HG03066 (cell line): ENCODE results near the gene TGM1.
"Not testable (repeated sequence)": the region's sequence is repeated elsewhere in the genome, so short reads cannot be mapped to it uniquely, and the experiment has no call there.

ENCODE experiments used
- ATAC-seq: cut with Tn5 transposase; IDR thresholded peaks from one replicate; pipeline ENCODE4 v1.9.1; 2021; ENCODE audit warnings: low read depth; ENCODE audit not compliant: unreplicated experiment

TGM1 gene

DNA sequence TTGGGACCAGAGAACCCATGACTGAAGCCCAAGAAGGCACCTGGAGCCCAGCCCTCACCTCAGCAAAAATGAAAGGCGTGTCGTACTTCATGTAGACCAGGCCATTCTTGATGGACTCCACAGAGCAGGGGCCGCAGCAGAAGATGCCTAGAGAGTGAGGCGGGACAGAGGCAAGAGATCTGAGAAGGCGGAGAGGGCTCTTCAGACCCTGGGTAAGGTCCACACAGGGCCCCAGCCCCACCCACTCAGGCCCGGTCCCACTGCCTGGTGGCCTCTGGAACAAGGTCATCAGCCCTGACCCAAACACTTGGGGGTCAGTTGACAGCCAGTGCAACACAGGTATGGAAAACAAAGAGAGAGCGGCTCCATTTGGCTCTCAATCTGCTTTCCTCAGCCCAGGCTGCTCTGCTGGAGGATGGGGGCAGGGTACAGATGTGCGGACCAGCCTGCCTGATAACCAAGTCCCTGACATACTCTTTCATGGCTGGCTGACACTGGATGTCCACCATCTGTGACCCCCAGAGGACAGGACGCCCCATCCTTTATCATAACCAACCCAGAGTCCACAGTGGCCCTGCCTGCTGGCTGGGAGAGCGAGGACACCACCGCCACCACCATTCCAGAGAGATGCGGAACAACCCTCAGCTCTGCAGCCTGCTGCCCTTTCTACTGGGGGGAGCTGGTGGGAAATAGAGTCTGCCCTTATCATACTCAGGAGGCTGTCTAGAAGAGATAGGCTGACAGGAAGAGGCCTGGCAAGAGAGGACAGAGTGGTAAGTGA, 6.9 kb downstream of the TGM1 start:
- no peak for ATAC-seq

DNA sequence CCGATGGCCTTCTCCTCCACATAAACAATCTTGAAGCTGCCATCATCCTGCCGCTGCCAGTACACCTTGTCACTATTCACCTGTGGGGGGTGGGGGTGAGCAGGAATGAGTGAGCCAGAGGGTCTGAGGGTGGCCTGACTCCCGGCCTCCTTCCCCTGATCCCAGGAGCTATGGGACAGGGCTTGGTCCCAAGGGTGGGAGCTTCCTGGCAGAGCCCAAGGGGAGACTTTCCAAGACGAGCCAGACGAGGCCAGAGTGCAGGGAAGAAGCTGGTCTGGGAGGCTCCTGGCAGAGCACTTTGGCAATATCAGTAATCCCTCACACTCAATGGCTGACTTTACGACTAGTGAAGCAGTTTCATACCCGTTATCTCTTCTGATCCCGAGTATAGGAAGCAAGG, 7.5 kb downstream of the TGM1 start:
- ATAC-seq: no peak

- no peak for ATAC-seq
Observed at GRCh38 chr14:24254630-24255392, 8.2 kb downstream of the TGM1 start.

DNA sequence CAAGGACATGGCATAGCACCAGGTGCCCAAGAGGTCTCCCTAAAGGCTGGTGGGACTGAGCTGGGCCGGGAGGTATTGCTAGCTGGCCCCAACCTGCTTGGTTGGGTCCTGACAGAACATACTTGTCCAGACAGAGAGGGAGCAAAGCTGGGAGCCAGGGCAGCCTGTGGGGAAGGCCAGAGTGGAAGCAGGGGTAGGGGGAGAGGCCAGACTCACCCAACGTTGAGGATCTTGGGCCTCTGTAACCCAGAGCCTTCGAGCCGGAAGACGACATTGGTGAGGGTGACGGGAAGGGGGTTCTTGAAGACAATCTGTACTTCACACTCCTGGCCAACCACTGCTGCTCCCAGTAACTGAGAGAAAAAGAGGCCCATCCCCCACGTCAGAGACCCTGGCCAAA, 9.0 kb downstream of the TGM1 start:
- ATAC-seq: no peak

DNA sequence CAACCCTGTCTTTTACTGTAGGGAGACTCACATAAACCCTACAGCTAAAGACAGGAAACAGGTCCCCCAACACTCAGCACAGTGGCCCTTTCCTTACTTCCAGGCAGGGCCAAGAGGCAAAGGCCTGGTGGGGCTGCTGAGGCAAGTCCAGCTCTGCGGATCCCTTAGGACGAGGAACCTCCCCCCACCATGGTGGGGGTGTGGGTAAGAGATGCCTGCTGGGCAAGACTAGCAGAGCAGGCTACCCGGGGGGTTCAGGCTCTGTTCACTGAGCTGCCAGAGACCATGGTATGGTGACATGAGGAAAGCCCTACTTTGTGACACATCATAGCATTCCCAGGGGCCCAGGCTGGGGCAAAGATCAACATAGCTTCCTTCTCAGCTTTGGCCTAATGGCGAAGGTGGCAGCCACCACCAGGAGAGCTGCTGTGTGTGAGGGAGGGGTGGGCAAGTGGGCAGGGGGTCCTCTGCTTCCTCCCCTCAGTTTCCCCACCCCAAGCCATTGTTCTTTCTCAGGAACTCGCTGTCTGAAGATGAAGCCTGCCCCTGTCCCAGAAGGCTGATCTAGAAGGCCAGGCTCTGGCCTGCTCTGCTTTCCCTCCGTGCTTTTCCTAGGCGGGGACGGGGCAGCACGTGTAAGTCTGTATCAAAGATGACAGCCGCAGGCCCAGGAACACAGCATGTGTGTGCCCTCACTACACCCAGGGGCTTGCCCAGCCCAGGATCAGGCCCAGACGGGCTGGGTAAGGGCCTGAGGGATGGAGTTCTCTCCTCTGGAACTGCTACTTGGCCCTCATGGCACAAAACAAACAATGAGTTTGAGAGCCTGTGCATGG, 10.5 kb downstream of the TGM1 start:
- ATAC-seq: no peak

DNA sequence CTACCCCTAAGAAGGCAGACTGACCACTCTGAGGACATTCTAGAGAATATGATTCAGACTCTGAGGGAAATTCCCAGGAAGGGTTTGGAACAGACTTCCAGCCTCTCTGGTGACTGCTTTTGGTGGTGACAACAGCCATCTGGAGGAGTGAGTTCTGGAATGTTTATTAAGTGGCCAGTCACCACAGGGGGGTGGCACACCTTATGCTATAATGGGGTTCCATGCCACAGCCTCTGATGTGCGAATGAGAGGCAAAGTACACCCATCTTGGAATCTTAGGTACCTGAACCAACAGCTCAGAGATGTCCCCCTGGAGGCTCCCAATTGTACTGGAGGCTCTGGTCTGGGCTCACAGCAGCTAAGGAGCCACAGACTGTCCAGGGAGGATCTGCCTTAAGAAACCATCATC, 11.1 kb downstream of the TGM1 start:
- no peak for ATAC-seq

GRCh38 chr14:24250354-24250753, 12.6 kb downstream of the TGM1 start:
- no peak for ATAC-seq

DNA sequence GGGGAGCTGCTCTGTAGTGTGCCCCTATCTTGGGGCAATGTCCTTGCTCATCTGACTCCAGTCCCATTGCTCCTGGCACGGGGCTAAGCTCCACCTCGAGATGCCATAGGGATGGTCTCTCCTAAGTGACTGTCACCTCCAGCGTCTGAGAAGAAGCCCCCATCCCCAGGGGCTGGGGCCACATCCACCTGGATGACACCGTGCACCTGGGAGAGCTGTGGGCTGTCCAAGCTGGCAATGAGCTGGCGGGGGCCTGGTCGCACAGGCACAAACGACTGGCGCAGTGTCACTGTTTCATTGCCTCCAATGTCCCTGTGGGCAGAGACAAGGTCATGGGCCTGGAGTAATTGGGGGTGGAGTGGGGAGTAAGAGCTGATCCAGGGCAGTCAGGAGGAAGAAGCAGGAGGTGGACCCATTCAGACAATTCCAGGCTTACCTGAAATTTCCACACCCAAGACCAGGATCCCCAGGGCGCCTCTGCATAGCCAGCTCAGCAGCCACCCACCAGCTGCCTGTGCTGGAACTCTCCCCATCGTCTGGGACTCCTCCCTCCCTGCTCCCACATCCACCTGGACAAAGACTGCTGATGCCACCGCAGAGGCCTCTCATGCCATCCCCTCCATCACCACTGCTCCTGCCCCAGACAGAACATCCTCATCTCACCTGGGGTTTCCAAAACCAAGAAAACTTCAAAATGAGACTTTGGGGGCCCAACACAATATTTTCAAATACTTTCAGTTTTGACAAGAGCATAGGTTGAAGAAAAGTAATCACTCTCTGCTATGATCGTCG, 13.6 kb downstream of the TGM1 start:
- ATAC-seq: no peak

DNA sequence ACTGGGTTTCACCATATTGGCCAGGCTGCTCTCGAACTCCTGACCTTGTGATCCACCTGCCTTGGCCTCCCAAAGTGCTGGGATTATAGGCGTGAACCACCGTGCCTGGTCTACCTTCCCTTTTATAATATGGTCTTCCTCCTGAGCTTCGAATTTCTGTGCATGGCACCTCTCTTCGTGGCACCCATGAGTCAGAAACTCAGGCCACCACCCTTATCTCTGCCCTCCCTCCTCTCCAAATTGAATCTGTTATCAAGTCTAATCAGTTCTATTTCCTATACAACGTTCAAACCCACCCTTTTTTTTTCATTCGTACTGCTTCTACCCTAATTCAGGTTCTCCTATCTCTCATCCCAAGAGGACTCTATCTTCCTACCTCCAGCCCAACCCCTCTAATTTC, 15.6 kb downstream of the TGM1 start:
- ATAC-seq: no peak

- no peak for ATAC-seq
Observed at GRCh38 chr14:24246765-24247212, 16.2 kb downstream of the TGM1 start.

GRCh38 chr14:24245350-24245749, 17.6 kb downstream of the TGM1 start:
- not testable (repeated sequence) for ATAC-seq

DNA sequence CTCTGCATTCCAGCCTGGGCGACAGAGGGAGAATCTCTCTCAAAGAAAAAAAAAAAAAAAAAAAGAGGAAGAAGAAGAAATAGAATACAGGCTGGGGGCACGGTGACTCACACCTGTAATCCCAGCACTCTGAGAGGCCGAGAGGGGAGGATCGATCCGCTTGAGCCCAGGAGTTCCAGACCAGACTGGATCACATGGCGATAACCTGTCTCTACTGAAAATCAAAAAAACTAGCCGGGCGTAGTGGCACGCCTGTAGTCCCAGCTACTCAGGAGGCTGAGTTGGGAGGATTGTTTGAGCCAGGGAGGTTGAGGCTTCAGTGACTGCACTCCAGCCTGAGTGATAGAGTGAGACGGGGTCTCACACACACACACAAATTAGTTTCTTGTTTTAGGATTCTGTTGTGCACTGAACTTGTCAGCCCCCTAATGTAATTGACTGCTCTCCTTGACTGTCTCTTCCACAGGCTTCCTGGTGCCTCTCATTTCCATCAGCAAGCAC, 19.6 kb downstream of the TGM1 start:
- no peak for ATAC-seq

DNA sequence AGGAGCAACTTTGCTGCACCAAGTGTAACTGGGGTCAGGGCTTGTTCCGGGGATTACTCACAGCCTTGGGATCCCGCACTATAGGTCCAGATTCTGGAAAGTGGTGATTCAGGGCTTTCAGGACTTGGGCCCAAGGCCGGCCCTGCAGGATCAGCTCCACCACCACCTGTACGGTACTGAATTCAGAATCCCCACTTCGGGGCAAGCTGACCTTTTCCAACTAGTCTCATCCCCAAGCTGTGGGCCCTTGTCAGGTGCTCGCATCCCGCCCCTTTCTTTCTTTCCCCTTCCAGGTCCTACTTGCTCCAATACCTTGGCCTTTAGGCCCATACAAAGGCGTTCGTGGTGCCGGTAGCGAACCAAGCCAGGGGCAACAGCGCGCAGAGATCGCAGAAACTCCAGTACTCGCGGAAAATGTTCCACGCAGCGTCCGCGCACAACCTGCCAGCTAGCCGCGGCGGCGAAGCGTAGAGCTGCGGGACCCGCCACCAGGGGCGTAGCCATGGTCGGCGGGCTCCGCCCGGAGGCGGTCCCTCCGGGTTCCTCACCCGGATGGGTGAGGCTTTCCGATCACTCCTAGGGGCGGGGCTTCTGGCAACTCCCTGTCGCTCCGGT, 21.0 kb downstream of the TGM1 start:
- peak; percentile 74 for ATAC-seq

DNA sequence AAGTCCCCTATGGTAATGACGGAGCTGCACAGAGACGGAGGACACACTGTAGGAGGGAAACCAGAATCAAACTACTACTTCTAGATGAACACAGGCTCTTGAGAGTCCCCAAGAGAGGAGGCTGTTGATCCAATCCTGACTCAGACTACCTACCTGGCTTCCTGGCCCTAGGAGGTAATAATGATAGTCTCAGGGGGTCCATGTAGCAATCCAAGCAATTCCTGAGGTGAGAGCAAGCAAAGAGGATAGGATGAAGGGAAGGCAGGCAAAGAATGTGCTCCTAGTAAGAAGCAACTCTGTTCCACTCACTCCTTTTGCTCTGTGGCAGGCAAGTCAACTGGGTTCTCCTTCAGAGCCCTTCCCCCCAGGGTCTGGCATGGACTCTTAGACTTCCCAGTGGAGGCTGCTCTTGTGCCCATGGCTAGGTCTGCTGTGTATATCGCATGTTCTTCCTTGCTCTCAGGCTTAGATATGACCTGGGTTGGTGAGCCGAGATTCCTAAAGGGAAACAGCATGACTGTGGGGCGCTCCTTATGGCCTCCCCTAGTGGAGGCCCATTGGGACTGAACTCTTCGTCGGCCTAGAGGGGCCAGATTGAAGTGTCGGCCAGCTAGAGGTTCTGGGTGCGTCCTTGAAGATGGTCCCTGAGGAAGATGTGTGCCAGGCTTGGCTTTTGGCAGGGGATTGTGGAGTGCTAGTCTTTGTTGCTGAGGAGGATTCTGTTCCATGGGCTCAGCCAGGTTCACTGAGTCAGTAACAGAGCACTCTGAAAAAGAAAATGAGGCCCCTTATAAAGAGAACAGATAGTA, 22.7 kb downstream of the TGM1 start:
- no peak for ATAC-seq

GRCh38 chr14:24238527-24239037, 24.4 kb downstream of the TGM1 start:
- no peak for ATAC-seq

- ATAC-seq: no peak
Observed at GRCh38 chr14:24238123-24238522, 24.9 kb downstream of the TGM1 start.

DNA sequence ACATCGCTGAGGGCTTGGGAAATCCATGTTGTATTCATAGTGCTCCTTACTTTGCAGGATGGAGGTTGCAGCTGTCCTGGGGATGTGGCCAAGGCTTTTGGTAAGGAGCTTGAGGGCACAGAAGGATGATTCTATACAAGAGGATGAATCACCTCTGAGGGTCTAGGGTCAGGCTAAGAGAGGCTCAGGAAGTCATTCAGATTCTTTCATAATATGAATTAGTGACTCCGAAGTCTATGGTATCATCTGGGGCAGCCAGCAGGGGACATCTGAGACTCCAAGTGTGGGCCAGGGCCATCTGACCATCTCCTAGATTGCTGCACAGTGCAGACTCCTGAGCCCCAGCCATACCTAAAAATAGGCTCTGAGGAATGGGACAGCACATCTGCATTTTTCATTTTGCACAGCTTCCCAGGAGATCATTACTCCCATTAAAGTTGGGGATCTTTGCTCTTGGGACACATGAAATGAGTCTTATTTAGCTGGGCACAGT, 25.5 kb downstream of the TGM1 start:
- no peak for ATAC-seq

GRCh38 chr14:24236689-24237462, 26.1 kb downstream of the TGM1 start:
- no peak for ATAC-seq
